Tibial artery (tissue), 4 donors: ENCODE measurements around the gene HDDC3.

Experiments used
- DNase-seq, 2 donors: peaks; one replicate each; pipeline ENCODE4 v3.0.0-alpha.2; 2019
- H3K27ac ChIP-seq, 2 donors: fragments of 200-600 bp; sonication (generic) in 1 of 2; 1 replicate in 1 of 2; 2 replicates in 1 of 2; pipeline ENCODE4 v1.5.1; 2018 to 2019; ENCODE audit warnings: mild to moderate bottlenecking in 1 of 2
- H3K27me3 ChIP-seq, 2 donors: fragments of 200-600 bp; sonication (generic) in 1 of 2; one replicate each; pipeline versions ENCODE4 v1.5.1 to v1.6.0; 2016 to 2019
- H3K36me3 ChIP-seq, 3 donors: fragments of 200-600 bp; sonication (generic) in 2 of 3; one replicate each; pipeline ENCODE4 v1.5.1; 2016 to 2019; ENCODE audit warnings: mild to moderate bottlenecking in 2 of 3
- H3K4me1 ChIP-seq, 4 donors: fragments of 200-600 bp; sonication (generic) in 2 of 4; 1 replicate in 3 of 4; 2 replicates in 1 of 4; pipeline ENCODE4 v1.5.1; 2016 to 2019
- H3K4me3 ChIP-seq, 2 donors: fragments of 200-600 bp; sonication (generic) in 1 of 2; 1 replicate in 1 of 2; 2 replicates in 1 of 2; pipeline ENCODE4 v1.5.1; 2018 to 2019; ENCODE audit warnings: mild to moderate bottlenecking in 2 of 2
- H3K9me3 ChIP-seq, 3 donors: fragments of 200-600 bp; sonication (generic) in 1 of 3; one replicate each; pipeline ENCODE4 v1.5.1; 2016 to 2019
- CTCF ChIP-seq, 2 experiments: fragments of 200-600 bp in 1 of 2; fragments of 450-650 bp in 1 of 2; IDR thresholded peaks; one replicate each; pipeline ENCODE4 v1.5.1; 2017 to 2019; ENCODE audit warnings: antibody characterized with exemption in 2 of 2, mild to moderate bottlenecking in 1 of 2, moderate library complexity in 1 of 2
- intact Hi-C: fragments of 100-400 bp; cut with DNase I; formaldehyde crosslinking; loops from one replicate; pipeline ENCODE4 v1.15.0; 2023; ENCODE audit warnings: low total_unique reads

HDDC3 gene

GRCh38 chr15:90947577-90948357 lies 15.4 kb upstream of the HDDC3 start:
- intact Hi-C loops = no loop called here
- Histone ChIP-seq H3K36me3 (peaks cover 75 to 100% (median 95%) of the 10 kb centered on the region in 3 donors), H3K9me3 (no peaks in the 10 kb centered on the region), H3K4me1 (no peaks in the 10 kb centered on the region), H3K27ac (no peak overlapping the region), H3K27me3 (no peaks in the 10 kb centered on the region), H3K4me3 (no peak overlapping the region)
- DNase-seq = no peak
- no peak for TF ChIP-seq CTCF (IDR thresholded peaks at IDR 0.05)

- Histone ChIP-seq H3K4me3 (no peak overlapping the region), H3K27ac (no peak overlapping the region), H3K36me3 (peaks cover 82 to 100% (median 96%) of the 10 kb centered on the region in 3 donors), H3K9me3 (no peaks in the 10 kb centered on the region), H3K4me1 (no peaks in the 10 kb centered on the region), H3K27me3 (no peaks in the 10 kb centered on the region)
- no peak for DNase-seq
- no peak for TF ChIP-seq CTCF (IDR thresholded peaks at IDR 0.05)
- intact Hi-C loops = no loop called here
These were observed 14.7 kb upstream of the HDDC3 start for GRCh38 chr15:90946941-90947576.

GRCh38 chr15:90946538-90946937 lies 14.2 kb upstream of the HDDC3 start:
- no peak for DNase-seq
- no peak for TF ChIP-seq CTCF (IDR thresholded peaks at IDR 0.05)
- Histone ChIP-seq H3K27ac (no peak overlapping the region), H3K4me3 (no peak overlapping the region), H3K27me3 (no peaks in the 10 kb centered on the region), H3K4me1 (no peaks in the 10 kb centered on the region), H3K36me3 (peaks cover 86 to 100% (median 96%) of the 10 kb centered on the region in 3 donors), H3K9me3 (no peaks in the 10 kb centered on the region)
- intact Hi-C loops = no loop called here

GRCh38 chr15:90945091-90945490 lies 12.7 kb upstream of the HDDC3 start:
- no peaks in the 10 kb centered on the region for H3K9me3 ChIP-seq
- no peak for DNase-seq
- H3K4me3 ChIP-seq = no peak overlapping the region
- peaks cover 87 to 100% (median 99%) of the 10 kb centered on the region in 3 donors for H3K36me3 ChIP-seq
- H3K4me1 ChIP-seq = no peaks in the 10 kb centered on the region
- H3K27ac ChIP-seq = no peak overlapping the region
- intact Hi-C loops = no loop called here
- no peak for TF ChIP-seq CTCF (IDR thresholded peaks at IDR 0.05)
- no peaks in the 10 kb centered on the region for H3K27me3 ChIP-seq

- Histone ChIP-seq H3K4me3 (no peak overlapping the region), H3K4me1 (no peaks in the 10 kb centered on the region), H3K27ac (no peak overlapping the region), H3K36me3 (peaks cover 77 to 97% (median 93%) of the 10 kb centered on the region in 3 donors), H3K27me3 (no peaks in the 10 kb centered on the region), H3K9me3 (no peaks in the 10 kb centered on the region)
- no peak for DNase-seq
- TF ChIP-seq CTCF (IDR thresholded peaks at IDR 0.05) = no peak
- intact Hi-C loops = no loop called here
These were observed 10.2 kb upstream of the HDDC3 start for GRCh38 chr15:90942354-90943120.
